K562 (cell line): ENCODE results near the gene SLC22A4. TPM values are rescaled to one million over a fixed set of nuclear protein-coding genes. Genes with fewer than 3 reads are reported as not detected.
A peak's percentile ranks its signal among the peaks of the same experiment; 100 is the strongest.

Source experiments
- ADNP ChIP-seq: fragments of 200-800 bp; sonication (Bioruptor generic); IDR thresholded peaks from 2 replicates; pipeline ENCODE4 v1.6.1; 2016; ENCODE audit warnings: missing genetic modification characterization, missing compliant biosample characterization
- BRF2 ChIP-seq: IDR thresholded peaks from 3 replicates; pipeline ENCODE4 v1.6.1; 2011; ENCODE audit warnings: borderline replicate concordance, mild to moderate bottlenecking; ENCODE audit not compliant: insufficient read length, insufficient read depth
- FOXM1 ChIP-seq, 2 experiments: fragments of 450-650 bp in 1 of 2; sonication (generic) in 1 of 2; formaldehyde crosslinking in 1 of 2; IDR thresholded peaks; 2 replicates each; pipeline versions ENCODE4 v1.6.1 to v1.9.0; 2017 to 2022; ENCODE audit warnings: low read depth in 2 of 2, mild to moderate bottlenecking in 2 of 2, missing genetic modification reagents in 1 of 2, moderate library complexity in 1 of 2
- GTF2E2 ChIP-seq: fragments of 200-800 bp; sonication (Bioruptor generic); IDR thresholded peaks from 2 replicates; pipeline ENCODE4 v1.6.1; 2016; ENCODE audit warnings: missing genetic modification characterization, missing compliant biosample characterization
- HEY1 ChIP-seq: fragments of 250-450 bp; sonication (Bioruptor Pico); IDR thresholded peaks from 2 replicates; pipeline ENCODE4 v1.5.0; 2020; ENCODE audit warnings: mild to moderate bottlenecking, moderate library complexity, borderline replicate concordance
- HLTF ChIP-seq: fragments of 450-650 bp; IDR thresholded peaks from 2 replicates; pipeline ENCODE4 v1.6.1; 2016
- MBD2 ChIP-seq: sonication (generic); IDR thresholded peaks from 2 replicates; pipeline ENCODE4 v1.6.1; 2016; ENCODE audit warnings: low read depth, borderline replicate concordance
- MNT ChIP-seq, 2 experiments: fragments of 450-650 bp; conservative IDR thresholded peaks; 2 replicates each; pipeline ENCODE4 v1.6.1; 2017; ENCODE audit warnings: mild to moderate bottlenecking in 2 of 2, moderate library complexity in 2 of 2
- POLR2B ChIP-seq: fragments of 450-650 bp; IDR thresholded peaks from 2 replicates; pipeline ENCODE4 v1.6.1; 2018; ENCODE audit warnings: low read depth; ENCODE audit not compliant: partially characterized antibody
- PURB ChIP-seq: sonication (generic); formaldehyde crosslinking; IDR thresholded peaks from 2 replicates; pipeline ENCODE4 v1.9.0; 2021; ENCODE audit warnings: low read depth, mild to moderate bottlenecking, missing genetic modification reagents
- RNF2 ChIP-seq: sonication (generic); IDR thresholded peaks from 2 replicates; pipeline ENCODE4 v1.6.1; 2016
- SMARCB1 ChIP-seq: IDR thresholded peaks from 2 replicates; pipeline ENCODE4 v1.6.1; 2011; ENCODE audit warnings: improper control_type of control experiment, low read depth; ENCODE audit not compliant: insufficient read length
- TAF9B ChIP-seq: fragments of 450-650 bp; IDR thresholded peaks from 2 replicates; pipeline ENCODE4 v1.6.1; 2018; ENCODE audit warnings: mild to moderate bottlenecking; ENCODE audit not compliant: partially characterized antibody
- TARDBP ChIP-seq: fragments of 450-650 bp; IDR thresholded peaks from 2 replicates; pipeline ENCODE4 v1.6.1; 2016
- WHSC1 ChIP-seq: IDR thresholded peaks from one replicate; pipeline ENCODE4 v1.6.1; 2012; ENCODE audit warnings: low read length, control low read depth, inconsistent platforms
- ZNF121 ChIP-seq: sonication (generic); formaldehyde crosslinking; conservative IDR thresholded peaks from 2 replicates; pipeline ENCODE4 v1.8.0; 2022; ENCODE audit warnings: missing genetic modification reagents
- ZNF280A ChIP-seq: fragments of 450-650 bp; IDR thresholded peaks from 2 replicates; pipeline ENCODE4 v1.6.1; 2018; ENCODE audit warnings: mild to moderate bottlenecking, low read depth; ENCODE audit not compliant: partially characterized antibody
- polyA plus RNA-seq, 8 experiments: library from polyadenylated mRNA; depleted of rRNA in 4 of 8; stranded (reverse) in 5 of 8; unstranded in 3 of 8; fragments of >200 nt; fragmentation: Nextera tagmentation in 2 of 8; fragmentation: Illumina TruSeq in 1 of 8; extraction: Ambion mirVana in 2 of 8; extraction: Trizol in 1 of 8; gene quantifications; 2 replicates each; pipeline versions ENCODE4 v1.2.1 to v1.2.3, GENCODE V29; 2011 to 2014; ENCODE audit warnings: inconsistent platforms in 1 of 8, missing spikeins in 1 of 8
- total RNA-seq, 7 experiments: library from RNA; depleted of rRNA in 6 of 7; stranded (reverse); fragments of >200 nt in 6 of 7; fragmentation: Illumina TruSeq in 2 of 7; extraction: Trizol in 2 of 7; gene quantifications; 2 replicates each; pipeline versions ENCODE4 v1.2.1 to v1.2.3, GENCODE V29; 2011 to 2021; ENCODE audit warnings: low replicate concordance in 1 of 7
- TF ChIP-seq, protein P1 (sequence below): fragments of 250-450 bp; sonication (Bioruptor Pico); IDR thresholded peaks from 2 replicates; pipeline ENCODE4 v1.5.0; 2020; ENCODE audit warnings: mild to moderate bottlenecking
- TF ChIP-seq, protein P2 (sequence below): sonication (generic); formaldehyde crosslinking; IDR thresholded peaks from 2 replicates; pipeline ENCODE4 v1.8.0; 2022; ENCODE audit warnings: mild to moderate bottlenecking, missing genetic modification reagents
- TF ChIP-seq, protein P3 (sequence below): sonication (generic); formaldehyde crosslinking; IDR thresholded peaks from 2 replicates; pipeline ENCODE4 v1.9.0; 2022; ENCODE audit warnings: mild to moderate bottlenecking, missing genetic modification reagents

SLC22A4 gene
- total and polyA plus RNA-seq, 9 of the 15 experiments (the other 6 are each of a cell fraction or from before 2014, with no cell fraction given) = 2.7 to 9.5 (median 6.2) TPM

- no peak for TF ChIP-seq ZNF280A
- TF ChIP-seq GTF2E2 (tag) = no peak
- TF ChIP-seq HLTF = no peak
- TF ChIP-seq, protein P1, sequence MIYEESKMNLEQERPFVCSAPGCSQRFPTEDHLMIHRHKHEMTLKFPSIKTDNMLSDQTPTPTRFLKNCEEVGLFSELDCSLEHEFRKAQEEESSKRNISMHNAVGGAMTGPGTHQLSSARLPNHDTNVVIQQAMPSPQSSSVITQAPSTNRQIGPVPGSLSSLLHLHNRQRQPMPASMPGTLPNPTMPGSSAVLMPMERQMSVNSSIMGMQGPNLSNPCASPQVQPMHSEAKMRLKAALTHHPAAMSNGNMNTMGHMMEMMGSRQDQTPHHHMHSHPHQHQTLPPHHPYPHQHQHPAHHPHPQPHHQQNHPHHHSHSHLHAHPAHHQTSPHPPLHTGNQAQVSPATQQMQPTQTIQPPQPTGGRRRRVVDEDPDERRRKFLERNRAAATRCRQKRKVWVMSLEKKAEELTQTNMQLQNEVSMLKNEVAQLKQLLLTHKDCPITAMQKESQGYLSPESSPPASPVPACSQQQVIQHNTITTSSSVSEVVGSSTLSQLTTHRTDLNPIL (CRISPR knock-in tag) = no peak
- peak; percentile 69; the same call in 1 of the 2 replicates for TF ChIP-seq MBD2
- TF ChIP-seq, protein P2, sequence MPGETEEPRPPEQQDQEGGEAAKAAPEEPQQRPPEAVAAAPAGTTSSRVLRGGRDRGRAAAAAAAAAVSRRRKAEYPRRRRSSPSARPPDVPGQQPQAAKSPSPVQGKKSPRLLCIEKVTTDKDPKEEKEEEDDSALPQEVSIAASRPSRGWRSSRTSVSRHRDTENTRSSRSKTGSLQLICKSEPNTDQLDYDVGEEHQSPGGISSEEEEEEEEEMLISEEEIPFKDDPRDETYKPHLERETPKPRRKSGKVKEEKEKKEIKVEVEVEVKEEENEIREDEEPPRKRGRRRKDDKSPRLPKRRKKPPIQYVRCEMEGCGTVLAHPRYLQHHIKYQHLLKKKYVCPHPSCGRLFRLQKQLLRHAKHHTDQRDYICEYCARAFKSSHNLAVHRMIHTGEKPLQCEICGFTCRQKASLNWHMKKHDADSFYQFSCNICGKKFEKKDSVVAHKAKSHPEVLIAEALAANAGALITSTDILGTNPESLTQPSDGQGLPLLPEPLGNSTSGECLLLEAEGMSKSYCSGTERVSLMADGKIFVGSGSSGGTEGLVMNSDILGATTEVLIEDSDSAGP (CRISPR knock-in tag) = no peak
- TF ChIP-seq RNF2 = no peak
- TF ChIP-seq WHSC1 = no peak
- no peak for TF ChIP-seq BRF2
- TF ChIP-seq TAF9B = no peak
- no peak for TF ChIP-seq ADNP (tag)
- TF ChIP-seq TARDBP = no peak
- TF ChIP-seq, protein P3, sequence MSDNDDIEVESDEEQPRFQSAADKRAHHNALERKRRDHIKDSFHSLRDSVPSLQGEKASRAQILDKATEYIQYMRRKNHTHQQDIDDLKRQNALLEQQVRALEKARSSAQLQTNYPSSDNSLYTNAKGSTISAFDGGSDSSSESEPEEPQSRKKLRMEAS (CRISPR knock-in tag) = peak; percentile 92
- no peak for TF ChIP-seq ZNF121 (CRISPR knock-in tag)
- no peak for TF ChIP-seq HEY1 (CRISPR knock-in tag)
- peak; percentile 92 to 94 for TF ChIP-seq MNT (conservative IDR thresholded peaks at IDR 0.05)
- TF ChIP-seq PURB (CRISPR knock-in tag) = no peak
- peak; percentile 72 for TF ChIP-seq POLR2B
- TF ChIP-seq FOXM1 (IDR thresholded peaks at IDR 0.05; ENCODE audit: low read depth) = 0 out of 2 replicates have a peak, but pooled peaks have one; percentile 24
- no peak for TF ChIP-seq FOXM1 (CRISPR knock-in tag; IDR thresholded peaks at IDR 0.05; ENCODE audit: low read depth)
- TF ChIP-seq SMARCB1 = no peak
Measured at GRCh38 chr5:132293992-132294727, at the start of gene SLC22A4 (continued).
